ENCODE results near the gene TRPC3. TPM values are rescaled to one million over a fixed set of nuclear protein-coding genes. Genes with fewer than 3 reads are reported as not detected.
A peak's percentile ranks its signal among the peaks of the same experiment; 100 is the strongest.

TRPC3 gene
- total RNA-seq, 1 donor from 2014 or later: 0.07 TPM

GRCh38 chr4:121936101-121936500, 15.8 kb downstream of the TRPC3 start:
- Histone ChIP-seq H3K4me1 (ENCODE audit: insufficient read depth, low read length) (no peaks in the 10 kb centered on the region), H2AFZ (ENCODE audit: low read depth, low read length) (no peak overlapping the region), H3K27ac (ENCODE audit: low read depth, low read length) (no peak overlapping the region), H4K20me1 (ENCODE audit: insufficient read depth, low read length) (no peaks in the 10 kb centered on the region), H3K4me3 (ENCODE audit: insufficient read depth, low read depth, low read length) (no peak overlapping the region), H3K4me2 (ENCODE audit: low read length) (no peak overlapping the region), H3K79me2 (ENCODE audit: insufficient read depth, low read length) (no peaks in the 10 kb centered on the region), H3K9ac (ENCODE audit: low read length) (no peak overlapping the region), H3K9me3 (ENCODE audit: insufficient read depth, low read depth, low read length) (no peaks in the 10 kb centered on the region), H3K36me3 (ENCODE audit: insufficient read depth, low read length) (no peaks in the 10 kb centered on the region), H3K27me3 (ENCODE audit: insufficient read depth, low read length) (no peaks in the 10 kb centered on the region)
- H3K27me3 Mint-ChIP-seq (ENCODE audit: low read depth, unreplicated experiment): peaks cover 5% of the 10 kb centered on the region
- H3K4me1 Mint-ChIP-seq (ENCODE audit: low read depth, unreplicated experiment): peaks cover 11% of the 10 kb centered on the region
- H3K36me3 Mint-ChIP-seq (ENCODE audit: low read depth, unreplicated experiment): no peaks in the 10 kb centered on the region
- TF ChIP-seq CTCF (IDR thresholded peaks at IDR 0.05; ENCODE audit: insufficient read depth, low read depth, low read length) (no peak), EZH2 (IDR thresholded peaks at IDR 0.05; ENCODE audit: insufficient read depth, low read length) (no peak)
- no peaks in the 10 kb centered on the region for H3K9me3 Mint-ChIP-seq (ENCODE audit: unreplicated experiment)
- FAIRE-seq (no peak), DNase-seq (ENCODE audit: low read depth) (no peak)
- H3K4me3 Mint-ChIP-seq (ENCODE audit: unreplicated experiment): no peak overlapping the region
- H3K27ac Mint-ChIP-seq (ENCODE audit: unreplicated experiment): no peak overlapping the region

GRCh38 chr4:121934635-121935034, 17.2 kb downstream of the TRPC3 start:
- Mint-ChIP-seq H3K9me3 (ENCODE audit: unreplicated experiment) (no peaks in the 10 kb centered on the region), H3K27me3 (ENCODE audit: low read depth, unreplicated experiment) (no peaks in the 10 kb centered on the region), H3K36me3 (ENCODE audit: low read depth, unreplicated experiment) (no peaks in the 10 kb centered on the region), H3K4me1 (ENCODE audit: low read depth, unreplicated experiment) (peaks cover 11% of the 10 kb centered on the region), H3K4me3 (ENCODE audit: unreplicated experiment) (no peak overlapping the region), H3K27ac (ENCODE audit: unreplicated experiment) (no peak overlapping the region)
- Histone ChIP-seq H4K20me1 (ENCODE audit: insufficient read depth, low read length) (no peaks in the 10 kb centered on the region), H3K79me2 (ENCODE audit: insufficient read depth, low read length) (no peaks in the 10 kb centered on the region), H2AFZ (ENCODE audit: low read depth, low read length) (no peak overlapping the region), H3K27me3 (ENCODE audit: insufficient read depth, low read length) (no peaks in the 10 kb centered on the region), H3K4me2 (ENCODE audit: low read length) (no peak overlapping the region), H3K9ac (ENCODE audit: low read length) (no peak overlapping the region), H3K4me1 (ENCODE audit: insufficient read depth, low read length) (no peaks in the 10 kb centered on the region), H3K27ac (ENCODE audit: low read depth, low read length) (no peak overlapping the region), H3K9me3 (ENCODE audit: insufficient read depth, low read depth, low read length) (no peaks in the 10 kb centered on the region), H3K4me3 (ENCODE audit: insufficient read depth, low read depth, low read length) (no peak overlapping the region), H3K36me3 (ENCODE audit: insufficient read depth, low read length) (no peaks in the 10 kb centered on the region)
- no peak for TF ChIP-seq EZH2 (IDR thresholded peaks at IDR 0.05; ENCODE audit: insufficient read depth, low read length)
- no peak for TF ChIP-seq CTCF (IDR thresholded peaks at IDR 0.05; ENCODE audit: insufficient read depth, low read depth, low read length)
- DNase-seq (ENCODE audit: low read depth) (no peak), FAIRE-seq (no peak)

- no peak for TF ChIP-seq EZH2 (IDR thresholded peaks at IDR 0.05; ENCODE audit: insufficient read depth, low read length)
- TF ChIP-seq CTCF (IDR thresholded peaks at IDR 0.05; ENCODE audit: insufficient read depth, low read depth, low read length): no peak
- no peaks in the 10 kb centered on the region for H3K27me3 Mint-ChIP-seq (ENCODE audit: low read depth, unreplicated experiment)
- Histone ChIP-seq H3K27me3 (ENCODE audit: insufficient read depth, low read length) (no peaks in the 10 kb centered on the region), H3K4me2 (ENCODE audit: low read length) (peak overlapping the region; percentile 31), H3K9ac (ENCODE audit: low read length) (no peak overlapping the region), H3K9me3 (ENCODE audit: insufficient read depth, low read depth, low read length) (no peaks in the 10 kb centered on the region), H4K20me1 (ENCODE audit: insufficient read depth, low read length) (no peaks in the 10 kb centered on the region), H2AFZ (ENCODE audit: low read depth, low read length) (peak overlapping the region; percentile 24), H3K4me3 (ENCODE audit: insufficient read depth, low read depth, low read length) (no peak overlapping the region), H3K36me3 (ENCODE audit: insufficient read depth, low read length) (no peaks in the 10 kb centered on the region), H3K4me1 (ENCODE audit: insufficient read depth, low read length) (no peaks in the 10 kb centered on the region), H3K79me2 (ENCODE audit: insufficient read depth, low read length) (no peaks in the 10 kb centered on the region), H3K27ac (ENCODE audit: low read depth, low read length) (no peak overlapping the region)
- DNase-seq (ENCODE audit: low read depth) (no peak), FAIRE-seq (no peak)
- no peak overlapping the region for H3K4me3 Mint-ChIP-seq (ENCODE audit: unreplicated experiment)
- H3K4me1 Mint-ChIP-seq (ENCODE audit: low read depth, unreplicated experiment): no peaks in the 10 kb centered on the region
- H3K36me3 Mint-ChIP-seq (ENCODE audit: low read depth, unreplicated experiment): no peaks in the 10 kb centered on the region
- H3K27ac Mint-ChIP-seq (ENCODE audit: unreplicated experiment): no peak overlapping the region
- H3K9me3 Mint-ChIP-seq (ENCODE audit: unreplicated experiment): no peaks in the 10 kb centered on the region
These were observed 19.5 kb downstream of the TRPC3 start for GRCh38 chr4:121932212-121932974.
